ENCODE results near the gene RANBP3L.
"Not testable (repeated sequence)": the region's sequence is repeated elsewhere in the genome, so short reads cannot be mapped to it uniquely, and the experiment has no call there.

RANBP3L gene

DNA sequence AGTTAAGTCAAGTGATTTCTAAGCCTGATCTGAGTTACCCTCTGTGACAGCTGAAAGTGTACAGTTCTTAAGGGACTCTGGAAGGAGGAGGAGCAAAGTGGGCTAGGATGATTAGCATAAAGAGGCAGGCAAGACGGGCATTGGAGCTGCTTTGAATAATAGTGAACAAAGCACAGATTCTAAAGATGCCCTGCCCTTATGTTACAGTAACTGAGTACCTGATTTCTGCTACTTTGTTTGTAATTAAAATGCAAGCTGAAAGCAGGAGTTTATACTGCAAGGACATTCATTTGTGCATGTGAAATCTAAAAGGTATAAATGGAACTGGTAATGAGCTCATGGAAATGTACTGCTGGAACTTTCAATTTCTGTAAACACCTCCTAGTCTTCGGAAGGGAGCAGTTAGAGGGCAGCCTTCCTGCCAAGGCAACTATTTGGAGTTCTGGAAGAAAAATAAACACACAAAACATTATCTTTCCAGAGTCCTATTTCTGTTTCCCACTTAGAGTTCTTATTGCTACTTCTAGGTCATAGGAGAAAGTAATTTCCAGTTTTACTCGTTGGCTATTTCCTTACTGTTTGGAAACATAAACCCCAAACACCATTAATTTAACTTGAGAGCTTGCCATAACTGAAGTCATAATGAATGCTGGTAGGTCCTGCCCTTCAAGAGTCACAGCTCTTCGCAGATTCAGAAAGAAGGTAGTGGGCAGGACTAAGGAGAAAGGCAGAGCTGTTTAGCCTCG, at the start of gene RANBP3L:
RANBP3L (minus strand) TSS at position 45 of the 746 bp plus-strand sequence. CDS start 486 bp downstream, outside the sequence.
- H3K4me3 ChIP-seq (ENCODE audit: low read depth, low read length): no peak within 1 kb of the TSS
- TF ChIP-seq, protein P1, sequence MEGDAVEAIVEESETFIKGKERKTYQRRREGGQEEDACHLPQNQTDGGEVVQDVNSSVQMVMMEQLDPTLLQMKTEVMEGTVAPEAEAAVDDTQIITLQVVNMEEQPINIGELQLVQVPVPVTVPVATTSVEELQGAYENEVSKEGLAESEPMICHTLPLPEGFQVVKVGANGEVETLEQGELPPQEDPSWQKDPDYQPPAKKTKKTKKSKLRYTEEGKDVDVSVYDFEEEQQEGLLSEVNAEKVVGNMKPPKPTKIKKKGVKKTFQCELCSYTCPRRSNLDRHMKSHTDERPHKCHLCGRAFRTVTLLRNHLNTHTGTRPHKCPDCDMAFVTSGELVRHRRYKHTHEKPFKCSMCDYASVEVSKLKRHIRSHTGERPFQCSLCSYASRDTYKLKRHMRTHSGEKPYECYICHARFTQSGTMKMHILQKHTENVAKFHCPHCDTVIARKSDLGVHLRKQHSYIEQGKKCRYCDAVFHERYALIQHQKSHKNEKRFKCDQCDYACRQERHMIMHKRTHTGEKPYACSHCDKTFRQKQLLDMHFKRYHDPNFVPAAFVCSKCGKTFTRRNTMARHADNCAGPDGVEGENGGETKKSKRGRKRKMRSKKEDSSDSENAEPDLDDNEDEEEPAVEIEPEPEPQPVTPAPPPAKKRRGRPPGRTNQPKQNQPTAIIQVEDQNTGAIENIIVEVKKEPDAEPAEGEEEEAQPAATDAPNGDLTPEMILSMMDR (IDR thresholded peaks at IDR 0.05; ENCODE audit: low read depth, low read length): no peak

DNA sequence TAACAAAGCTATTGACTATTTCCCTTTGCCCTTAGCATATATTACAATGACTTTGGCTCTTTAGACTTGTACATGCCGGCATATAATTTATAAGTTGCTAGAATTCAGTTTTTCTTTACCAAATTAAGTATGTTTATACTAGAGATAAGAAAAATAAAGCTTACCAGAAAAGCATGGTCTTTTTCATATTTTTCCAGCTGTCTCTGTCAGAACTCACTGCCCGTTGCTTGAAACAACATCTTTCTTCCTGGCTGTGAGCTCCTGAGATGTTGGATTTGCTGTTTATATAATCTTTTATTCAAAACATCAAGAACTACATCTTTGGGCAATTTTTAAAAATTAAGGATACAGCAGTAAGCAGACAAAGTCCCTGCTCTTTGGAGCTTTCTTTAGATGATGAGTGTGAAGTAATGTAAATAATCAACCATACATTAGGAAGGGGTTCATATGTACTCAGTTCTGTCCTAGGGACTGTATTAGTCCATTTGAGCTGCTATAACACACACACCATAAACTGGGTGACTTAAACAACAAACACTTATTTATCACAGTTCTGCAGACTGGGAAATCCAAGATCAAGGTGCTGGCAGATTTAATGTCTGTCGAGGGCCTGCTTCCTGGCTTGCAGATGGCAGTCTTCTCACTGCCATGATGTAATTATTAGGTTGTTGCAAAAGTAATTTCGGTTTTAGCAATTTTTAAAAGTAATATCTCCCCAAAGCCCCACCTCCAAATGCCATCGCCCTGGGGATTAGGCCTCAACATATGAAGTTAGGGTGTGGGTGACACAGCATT, 45.4 kb upstream of the RANBP3L start:
- TF ChIP-seq, protein P1 (IDR thresholded peaks at IDR 0.05; ENCODE audit: low read depth, low read length): no peak
- no peak overlapping the region for H3K4me3 ChIP-seq (ENCODE audit: low read depth, low read length)

- TF ChIP-seq, protein P1 (IDR thresholded peaks at IDR 0.05; ENCODE audit: low read depth, low read length): no peak
- no peak overlapping the region for H3K4me3 ChIP-seq (ENCODE audit: low read depth, low read length)
Measured at GRCh38 chr5:36344899-36345298, 43.2 kb upstream of the RANBP3L start.

- H3K4me3 ChIP-seq (ENCODE audit: low read depth, low read length): not testable (repeated sequence)
Measured at GRCh38 chr5:36341720-36342119, 40.0 kb upstream of the RANBP3L start.

- TF ChIP-seq, protein P1 (IDR thresholded peaks at IDR 0.05; ENCODE audit: low read depth, low read length): no peak
- H3K4me3 ChIP-seq (ENCODE audit: low read depth, low read length): no peak overlapping the region
Measured at GRCh38 chr5:36337597-36337996, 35.9 kb upstream of the RANBP3L start.

DNA sequence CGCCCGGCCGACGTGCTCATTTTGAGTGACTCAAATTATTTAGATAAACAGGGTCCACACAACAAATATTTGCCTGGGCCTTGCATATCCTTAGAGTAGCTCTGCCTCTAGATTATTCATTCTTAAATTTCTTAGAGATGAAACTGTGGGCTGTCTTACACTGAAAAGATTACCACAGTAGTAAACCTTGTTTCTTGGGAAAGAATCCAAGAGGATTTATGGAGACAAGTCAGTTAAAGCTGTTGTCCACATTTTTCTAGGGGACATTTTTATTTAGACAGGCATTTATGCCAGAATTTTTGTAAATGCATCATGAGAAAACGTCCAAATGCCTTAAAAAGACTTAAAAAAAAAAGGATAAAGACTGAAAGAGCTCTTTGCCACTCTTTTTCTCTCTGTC, 32.6 kb upstream of the RANBP3L start:
- H3K4me3 ChIP-seq (ENCODE audit: low read depth, low read length): no peak overlapping the region
- TF ChIP-seq, protein P1 (IDR thresholded peaks at IDR 0.05; ENCODE audit: low read depth, low read length): no peak

DNA sequence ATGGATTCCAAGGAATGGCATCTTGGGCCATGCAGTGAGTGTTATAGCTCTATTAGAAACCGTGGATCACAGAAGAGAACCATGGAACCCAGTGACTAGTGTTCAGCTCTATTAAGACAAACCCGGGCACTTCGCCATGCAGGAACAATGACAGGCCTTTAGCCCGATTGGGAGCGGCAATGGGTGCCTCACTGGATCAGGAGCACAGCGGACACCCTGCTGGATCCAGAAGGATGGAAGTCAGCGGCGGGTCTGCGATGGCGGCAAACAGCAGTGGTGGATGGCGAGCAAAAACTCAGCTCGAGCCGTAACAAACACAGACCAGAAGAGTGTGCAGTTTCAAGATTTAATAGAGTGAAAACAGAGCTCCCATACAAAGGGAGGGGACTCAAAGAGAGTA, 31.0 kb upstream of the RANBP3L start:
- H3K4me3 ChIP-seq (ENCODE audit: low read depth, low read length): not testable (repeated sequence)

GRCh38 chr5:36325196-36325595, 23.5 kb upstream of the RANBP3L start:
- TF ChIP-seq, protein P1 (IDR thresholded peaks at IDR 0.05; ENCODE audit: low read depth, low read length): no peak
- no peak overlapping the region for H3K4me3 ChIP-seq (ENCODE audit: low read depth, low read length)
